HPDE6-E6E7 (cell line): ENCODE measurements around the gene RSRC1.
A peak's percentile ranks its signal among the peaks of the same experiment; 100 is the strongest.
"Not testable (repeated sequence)": the region's sequence is repeated elsewhere in the genome, so short reads cannot be mapped to it uniquely, and the experiment has no call there.

Experiments used
- DNase-seq: peaks from one replicate; pipeline ENCODE4 v3.0.0; 2011; ENCODE audit warnings: missing footprints; ENCODE audit errors: extremely low spot score

The RSRC1 gene

GRCh38 chr3:158221426-158221825 is 111.5 kb downstream of the RSRC1 start:
- DNase-seq, result peak; percentile 10

GRCh38 chr3:158226429-158226828 is 116.5 kb downstream of the RSRC1 start:
- DNase-seq, result no peak

GRCh38 chr3:158228942-158229341 is 119.1 kb downstream of the RSRC1 start:
- DNase-seq, result not testable (repeated sequence)

- DNase-seq, result no peak
Measured at GRCh38 chr3:158233791-158234190, 123.9 kb downstream of the RSRC1 start.

GRCh38 chr3:158244274-158244673 is 134.4 kb downstream of the RSRC1 start:
- DNase-seq, result no peak

GRCh38 chr3:158247288-158247687 is 137.4 kb downstream of the RSRC1 start:
- no peak for DNase-seq

- no peak for DNase-seq
Measured at GRCh38 chr3:158248261-158248660, 138.4 kb downstream of the RSRC1 start.

- DNase-seq, result no peak
Measured at GRCh38 chr3:158249183-158249582, 139.3 kb downstream of the RSRC1 start.

GRCh38 chr3:158258619-158259018 is 148.7 kb downstream of the RSRC1 start:
- DNase-seq, result no peak

- DNase-seq, result no peak
Measured at GRCh38 chr3:158260392-158260791, 150.5 kb downstream of the RSRC1 start.

- DNase-seq, result no peak
Measured at GRCh38 chr3:158261371-158261991, 151.6 kb downstream of the RSRC1 start.

GRCh38 chr3:158264894-158265293 is 155.0 kb downstream of the RSRC1 start:
- DNase-seq, result no peak

GRCh38 chr3:158267015-158267414 is 157.1 kb downstream of the RSRC1 start:
- no peak for DNase-seq

GRCh38 chr3:158269942-158270341 is 160.1 kb downstream of the RSRC1 start:
- DNase-seq, result peak; percentile 39

GRCh38 chr3:158272081-158272480 is 162.2 kb downstream of the RSRC1 start:
- no peak for DNase-seq

GRCh38 chr3:158273656-158274055 is 163.8 kb downstream of the RSRC1 start:
- no peak for DNase-seq

- DNase-seq, result no peak
Measured at GRCh38 chr3:158278187-158278586, 168.3 kb downstream of the RSRC1 start.

GRCh38 chr3:158279609-158280008 is 169.7 kb downstream of the RSRC1 start:
- DNase-seq, result no peak

GRCh38 chr3:158295771-158296170 is 185.9 kb downstream of the RSRC1 start:
- DNase-seq, result no peak

- DNase-seq, result no peak
Measured at GRCh38 chr3:158297940-158298339, 188.1 kb downstream of the RSRC1 start.

GRCh38 chr3:158308236-158308928 is 198.5 kb downstream of the RSRC1 start:
- no peak for DNase-seq

- no peak for DNase-seq
Measured at GRCh38 chr3:158312560-158313141, 202.8 kb downstream of the RSRC1 start.

GRCh38 chr3:158313338-158313927 is 203.5 kb downstream of the RSRC1 start:
- DNase-seq, result no peak
